HCT116 (cell line): ENCODE data around the gene OR2T1.
"Not testable (repeated sequence)": the region's sequence is repeated elsewhere in the genome, so short reads cannot be mapped to it uniquely, and the experiment has no call there.

Source experiments
- ATF3 ChIP-seq: IDR thresholded peaks from 2 replicates; pipeline ENCODE4 v1.6.1; 2012
- CBX3 ChIP-seq: IDR thresholded peaks from 2 replicates; pipeline ENCODE4 v1.6.1; 2012; ENCODE audit warnings: low read depth
- CEBPB ChIP-seq: IDR thresholded peaks from 2 replicates; pipeline ENCODE4 v1.6.1; 2012; ENCODE audit warnings: low read depth
- CTCF ChIP-seq, 3 experiments: fragments of 200-600 bp in 1 of 3; sonication (generic) in 1 of 3; IDR thresholded peaks in 2 of 3; conservative IDR thresholded peaks in 1 of 3; 2 replicates each; pipeline ENCODE4 v1.5.1; 2012 to 2017; ENCODE audit warnings: low read depth in 2 of 3, low read length in 2 of 3, antibody characterized with exemption in 1 of 3, borderline replicate concordance in 1 of 3, control low read depth in 1 of 3, mild to moderate bottlenecking in 1 of 3, mixed read lengths in 1 of 3, mixed run types in 1 of 3, moderate library complexity in 1 of 3; ENCODE audit not compliant: insufficient read depth in 1 of 3
- EZH2 ChIP-seq: fragments of 200-600 bp; sonication (generic); IDR thresholded peaks from 2 replicates; pipeline ENCODE4 v1.6.1; 2017; ENCODE audit warnings: antibody characterized with exemption, mixed run types
- EZH2phosphoT487 ChIP-seq: fragments of 200-600 bp; IDR thresholded peaks from 2 replicates; pipeline ENCODE4 v1.6.1; 2018; ENCODE audit warnings: antibody characterized with exemption, borderline replicate concordance
- MAX ChIP-seq: IDR thresholded peaks from 2 replicates; pipeline ENCODE4 v1.6.1; 2012
- POLR2A ChIP-seq: IDR thresholded peaks from 2 replicates; pipeline ENCODE4 v1.7.0; 2011; ENCODE audit warnings: borderline replicate concordance; ENCODE audit not compliant: insufficient read depth, insufficient read length; ENCODE audit errors: extremely low read depth
- POLR2AphosphoS5 ChIP-seq: IDR thresholded peaks from 2 replicates; pipeline ENCODE4 v1.6.1; 2011; ENCODE audit warnings: mild to moderate bottlenecking, low read depth, low read length, moderate library complexity
- SIN3A ChIP-seq: IDR thresholded peaks from 2 replicates; pipeline ENCODE4 v1.6.1; 2012; ENCODE audit warnings: low read depth
- SRF ChIP-seq: IDR thresholded peaks from 2 replicates; pipeline ENCODE4 v1.6.1; 2012; ENCODE audit warnings: low read depth
- ZFX ChIP-seq: fragments of 450-650 bp; IDR thresholded peaks from 2 replicates; pipeline ENCODE4 v1.6.1; 2017

- not testable (repeated sequence) for TF ChIP-seq POLR2A; CTCF (IDR thresholded peaks at IDR 0.05 in 2 of 3, conservative IDR thresholded peaks at IDR 0.05 in 1 of 3; ENCODE audit: borderline replicate concordance in 1 of 3, insufficient read depth in 1 of 3, low read depth in 2 of 3, low read length in 2 of 3); EZH2; POLR2AphosphoS5; SRF; ZFX; EZH2phosphoT487; ATF3; SIN3A; MAX; CEBPB; CBX3
These were observed 47.8 kb downstream of the OR2T1 start for GRCh38 chr1:248450466-248451145.
